ENCODE measurements around the gene DPM1.

DNA sequence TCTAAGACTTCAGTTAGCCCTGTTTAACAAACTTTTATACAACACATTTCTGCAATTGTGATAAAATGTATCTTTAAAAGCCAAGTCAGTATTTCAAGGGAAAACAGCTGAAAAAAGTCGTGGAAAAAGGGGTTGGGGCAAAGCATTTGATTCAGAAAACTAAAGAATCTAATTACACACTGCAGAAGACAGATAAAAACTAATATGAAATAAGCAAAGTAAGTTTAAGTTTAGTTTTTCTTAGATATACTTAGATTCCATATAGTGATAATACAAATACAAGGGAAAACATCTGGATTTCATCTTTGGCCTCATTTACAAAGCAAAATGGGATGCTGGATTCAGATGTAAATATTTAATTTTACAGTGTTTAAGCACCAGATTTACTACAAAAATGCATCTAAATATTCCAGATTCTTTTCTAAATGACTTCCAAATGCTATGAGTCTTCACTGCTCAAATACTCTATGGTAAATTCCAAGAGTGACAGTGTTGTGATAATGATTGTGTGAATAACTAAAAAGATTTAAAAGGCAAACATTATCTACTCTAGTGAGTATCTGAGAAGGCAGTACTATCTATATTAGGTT lies 25.5 kb downstream of the DPM1 start:
- TF ChIP-seq, protein P1, sequence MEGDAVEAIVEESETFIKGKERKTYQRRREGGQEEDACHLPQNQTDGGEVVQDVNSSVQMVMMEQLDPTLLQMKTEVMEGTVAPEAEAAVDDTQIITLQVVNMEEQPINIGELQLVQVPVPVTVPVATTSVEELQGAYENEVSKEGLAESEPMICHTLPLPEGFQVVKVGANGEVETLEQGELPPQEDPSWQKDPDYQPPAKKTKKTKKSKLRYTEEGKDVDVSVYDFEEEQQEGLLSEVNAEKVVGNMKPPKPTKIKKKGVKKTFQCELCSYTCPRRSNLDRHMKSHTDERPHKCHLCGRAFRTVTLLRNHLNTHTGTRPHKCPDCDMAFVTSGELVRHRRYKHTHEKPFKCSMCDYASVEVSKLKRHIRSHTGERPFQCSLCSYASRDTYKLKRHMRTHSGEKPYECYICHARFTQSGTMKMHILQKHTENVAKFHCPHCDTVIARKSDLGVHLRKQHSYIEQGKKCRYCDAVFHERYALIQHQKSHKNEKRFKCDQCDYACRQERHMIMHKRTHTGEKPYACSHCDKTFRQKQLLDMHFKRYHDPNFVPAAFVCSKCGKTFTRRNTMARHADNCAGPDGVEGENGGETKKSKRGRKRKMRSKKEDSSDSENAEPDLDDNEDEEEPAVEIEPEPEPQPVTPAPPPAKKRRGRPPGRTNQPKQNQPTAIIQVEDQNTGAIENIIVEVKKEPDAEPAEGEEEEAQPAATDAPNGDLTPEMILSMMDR (IDR thresholded peaks at IDR 0.05), result no peak
- TF ChIP-seq POLR2A (IDR thresholded peaks at IDR 0.05), result no peak

Measured in testis (tissue), 2 donors.